Measurements from ENCODE around the gene MRGPRF. TPM values are rescaled to one million over a fixed set of nuclear protein-coding genes. Genes with fewer than 3 reads are reported as not detected.

Gene MRGPRF
- total RNA-seq, 1 experiment from 2014 or later = not detected

DNA sequence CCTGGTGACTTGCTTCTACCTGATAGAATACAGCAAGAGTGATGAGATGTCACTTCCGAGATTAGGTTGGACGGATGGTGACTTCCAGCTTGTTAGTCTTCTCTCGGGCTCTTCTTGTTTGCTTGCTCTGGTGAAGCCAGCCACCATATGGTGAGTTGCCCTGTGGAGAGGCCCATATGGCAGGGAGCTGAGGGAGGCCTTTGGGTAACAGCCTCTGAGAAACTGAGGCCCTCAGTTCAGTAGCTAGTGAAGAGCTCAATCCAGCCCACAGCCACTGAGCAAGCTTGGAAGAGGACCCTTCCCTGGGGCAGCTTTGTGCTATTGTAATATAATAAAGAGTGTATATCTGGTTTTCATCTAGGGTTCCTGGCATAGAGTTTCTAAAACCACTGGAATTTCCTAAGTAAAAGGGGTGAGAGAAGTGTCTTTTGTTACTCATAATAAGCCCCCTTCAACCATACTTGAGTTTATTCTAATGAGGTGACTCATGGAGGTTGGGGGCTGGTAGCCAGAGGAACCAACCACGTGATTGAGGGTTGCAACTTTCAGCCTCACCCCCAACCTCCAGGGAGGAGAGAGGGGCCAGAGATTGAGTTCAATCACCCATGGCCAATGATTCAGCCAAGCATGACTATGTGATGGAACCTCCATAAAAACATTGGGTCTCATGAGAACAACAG, 27.7 kb upstream of the MRGPRF start:
- H3K4me3 ChIP-seq (ENCODE audit: low read length) = no peak overlapping the region
- BruUV-seq (replicated peaks) = no TSS peak
- no peaks in the 10 kb centered on the region for H3K36me3 ChIP-seq (ENCODE audit: low read depth, low read length)
- no peak overlapping the region for H3K27ac ChIP-seq (ENCODE audit: low read length)
- no peak overlapping the region for H2AFZ ChIP-seq (ENCODE audit: low read length)
- no peak overlapping the region for H3K4me2 ChIP-seq (ENCODE audit: low read length)
- no peak for DNase-seq
- intact Hi-C loops (cut with micrococcal nuclease) = loop anchor here (10.0 kb wide), 1 partner anchor 56 kb away; the partner anchor contains the start of gene MRGPRD
- H3K4me1 ChIP-seq (ENCODE audit: insufficient read depth, low read length) = peaks cover 8% of the 10 kb centered on the region; the same call in 1 of the 2 replicates
- no peaks in the 10 kb centered on the region for H3K9me2 ChIP-seq (replicated peaks; ENCODE audit: low read length)
- ChIA-PET CTCF (no interaction called here), POLR2A (ENCODE audit: unreplicated experiment) (no interaction called here)
- no peak overlapping the region for H3K9ac ChIP-seq (ENCODE audit: low read length)
- no peak for TF ChIP-seq CTCF (conservative IDR thresholded peaks at IDR 0.05; ENCODE audit: low read depth, low read length)
- TF ChIP-seq EZH2 (IDR thresholded peaks at IDR 0.05; ENCODE audit: low read length, unreplicated experiment) = no peak
- no peak for TF ChIP-seq EZH2phosphoT487 (IDR thresholded peaks at IDR 0.05; ENCODE audit: borderline replicate concordance, low read length)
- H4K20me1 ChIP-seq (ENCODE audit: low read length) = no peaks in the 10 kb centered on the region
- H3K27me3 ChIP-seq (ENCODE audit: low read length) = no peaks in the 10 kb centered on the region
- H3F3A ChIP-seq (ENCODE audit: low read length, unreplicated experiment) = no peaks in the 10 kb centered on the region
- no peaks in the 10 kb centered on the region for H3K9me3 ChIP-seq (ENCODE audit: low read length)
- ATAC-seq = no peak
- no peaks in the 10 kb centered on the region for H3K79me2 ChIP-seq (ENCODE audit: low read length)

DNA sequence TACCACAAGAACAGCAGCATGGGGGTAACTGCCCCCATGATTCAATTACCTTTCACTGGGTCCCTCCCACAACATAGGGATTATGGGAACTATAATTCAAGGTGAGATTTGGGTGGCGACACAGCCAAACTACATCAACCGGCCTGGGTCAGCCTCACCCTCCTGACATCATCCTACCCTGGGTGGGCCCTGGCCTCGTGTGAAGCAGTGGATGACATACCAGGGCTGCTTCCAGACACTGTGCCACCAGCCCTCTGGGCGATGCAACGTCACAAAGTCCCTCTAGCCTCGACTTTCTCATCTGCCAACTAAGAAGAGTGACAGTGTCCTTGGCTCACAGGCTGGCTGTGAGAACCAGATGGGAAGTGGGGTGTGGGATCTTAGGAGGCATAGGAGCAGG, 27.0 kb upstream of the MRGPRF start:
- no peak overlapping the region for H3K9ac ChIP-seq (ENCODE audit: low read length)
- ChIA-PET CTCF (no interaction called here), POLR2A (ENCODE audit: unreplicated experiment) (no interaction called here)
- H3K36me3 ChIP-seq (ENCODE audit: low read depth, low read length) = no peaks in the 10 kb centered on the region
- H3K27ac ChIP-seq (ENCODE audit: low read length) = no peak overlapping the region
- H3K9me3 ChIP-seq (ENCODE audit: low read length) = no peaks in the 10 kb centered on the region
- no peak overlapping the region for H3K4me3 ChIP-seq (ENCODE audit: low read length)
- no peak for TF ChIP-seq EZH2 (IDR thresholded peaks at IDR 0.05; ENCODE audit: low read length, unreplicated experiment)
- TF ChIP-seq EZH2phosphoT487 (IDR thresholded peaks at IDR 0.05; ENCODE audit: borderline replicate concordance, low read length) = no peak
- TF ChIP-seq CTCF (conservative IDR thresholded peaks at IDR 0.05; ENCODE audit: low read depth, low read length) = no peak
- H3K27me3 ChIP-seq (ENCODE audit: low read length) = no peaks in the 10 kb centered on the region
- no peak overlapping the region for H2AFZ ChIP-seq (ENCODE audit: low read length)
- H3F3A ChIP-seq (ENCODE audit: low read length, unreplicated experiment) = no peaks in the 10 kb centered on the region
- peaks cover 8% of the 10 kb centered on the region; the same call in 1 of the 2 replicates for H3K4me1 ChIP-seq (ENCODE audit: insufficient read depth, low read length)
- no peaks in the 10 kb centered on the region for H3K9me2 ChIP-seq (replicated peaks; ENCODE audit: low read length)
- DNase-seq (no peak), ATAC-seq (no peak)
- no peaks in the 10 kb centered on the region for H4K20me1 ChIP-seq (ENCODE audit: low read length)
- intact Hi-C loops (cut with micrococcal nuclease) = loop anchor here (10.0 kb wide), 1 partner anchor 55 kb away; the partner anchor contains the start of gene MRGPRD
- no peaks in the 10 kb centered on the region for H3K79me2 ChIP-seq (ENCODE audit: low read length)
- no TSS peak for BruUV-seq (replicated peaks)
- H3K4me2 ChIP-seq (ENCODE audit: low read length) = no peak overlapping the region

DNA sequence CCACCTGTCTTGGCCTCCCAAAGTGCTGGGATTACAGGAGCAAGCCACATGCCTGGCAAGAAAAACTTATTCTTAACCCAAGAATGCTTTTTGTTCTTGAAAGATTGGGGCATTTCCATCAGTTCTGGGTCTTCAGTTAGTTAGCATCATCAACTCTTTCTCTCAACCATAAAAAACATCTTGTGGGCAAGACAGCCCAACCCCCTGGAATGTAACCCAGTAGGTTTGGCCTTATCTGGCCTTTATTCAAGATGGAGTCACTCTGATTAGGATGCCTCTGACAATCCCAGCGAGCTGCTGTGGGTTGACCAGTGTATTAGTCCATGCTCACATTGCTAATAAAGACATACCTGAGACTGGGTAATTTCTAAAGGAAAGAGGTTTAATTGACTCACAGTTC, 26.5 kb upstream of the MRGPRF start:
- Histone ChIP-seq H3K27ac (ENCODE audit: low read length) (no peak overlapping the region), H3K4me2 (ENCODE audit: low read length) (no peak overlapping the region), H3K4me3 (ENCODE audit: low read length) (no peak overlapping the region), H3K4me1 (ENCODE audit: insufficient read depth, low read length) (peaks cover 6% of the 10 kb centered on the region; the same call in 1 of the 2 replicates), H3K27me3 (ENCODE audit: low read length) (no peaks in the 10 kb centered on the region), H3K9me2 (replicated peaks; ENCODE audit: low read length) (no peaks in the 10 kb centered on the region), H3K36me3 (ENCODE audit: low read depth, low read length) (no peaks in the 10 kb centered on the region), H4K20me1 (ENCODE audit: low read length) (no peaks in the 10 kb centered on the region), H3K9ac (ENCODE audit: low read length) (no peak overlapping the region), H3K9me3 (ENCODE audit: low read length) (no peaks in the 10 kb centered on the region), H3K79me2 (ENCODE audit: low read length) (no peaks in the 10 kb centered on the region), H2AFZ (ENCODE audit: low read length) (no peak overlapping the region), H3F3A (ENCODE audit: low read length, unreplicated experiment) (no peaks in the 10 kb centered on the region)
- no peak for ATAC-seq
- intact Hi-C loops (cut with micrococcal nuclease) = no loop called here
- TF ChIP-seq EZH2 (IDR thresholded peaks at IDR 0.05; ENCODE audit: low read length, unreplicated experiment) = no peak
- TF ChIP-seq CTCF (conservative IDR thresholded peaks at IDR 0.05; ENCODE audit: low read depth, low read length) = no peak
- TF ChIP-seq EZH2phosphoT487 (IDR thresholded peaks at IDR 0.05; ENCODE audit: borderline replicate concordance, low read length) = no peak
- no TSS peak for BruUV-seq (replicated peaks)
- DNase-seq = no peak
- ChIA-PET POLR2A (ENCODE audit: unreplicated experiment) (no interaction called here), CTCF (no interaction called here)
